OCI-LY1 (cell line): ENCODE results near the gene NDRG2.

Experiments used
- H2AFZ ChIP-seq: fragments of 200-600 bp; sonication (generic), shearing (Covaris generic); 2 replicates; pipeline ENCODE4 v1.6.0; 2014; ENCODE audit warnings: antibody characterized with exemption, mild to moderate bottlenecking, low read length
- H3F3A ChIP-seq: fragments of 200-600 bp; sonication (generic), shearing (Covaris generic); 2 replicates; pipeline ENCODE4 v1.6.0; 2014; ENCODE audit warnings: mild to moderate bottlenecking, antibody characterized with exemption, low read length, moderate library complexity; ENCODE audit not compliant: insufficient read depth
- H3K27ac ChIP-seq: fragments of 200-600 bp; sonication (generic); 2 replicates; pipeline ENCODE4 v1.5.1; 2014; ENCODE audit warnings: low read length, mixed run types, mild to moderate bottlenecking, low read depth; ENCODE audit not compliant: poor library complexity, severe bottlenecking
- H3K27me3 ChIP-seq: fragments of 200-600 bp; sonication (generic); 2 replicates; pipeline ENCODE4 v1.6.0; 2014; ENCODE audit warnings: antibody characterized with exemption, mild to moderate bottlenecking, low read length, moderate library complexity; ENCODE audit not compliant: insufficient read depth
- H3K36me3 ChIP-seq: fragments of 200-600 bp; sonication (generic); 2 replicates; pipeline ENCODE4 v1.6.1; 2014; ENCODE audit warnings: mild to moderate bottlenecking, antibody characterized with exemption, low read length, moderate library complexity, mixed read lengths; ENCODE audit not compliant: insufficient read depth
- H3K4me1 ChIP-seq: fragments of 200-600 bp; sonication (generic); 2 replicates; pipeline ENCODE4 v1.5.1; 2014; ENCODE audit warnings: mild to moderate bottlenecking, low read length, moderate library complexity; ENCODE audit not compliant: insufficient read depth, severe bottlenecking
- H3K4me2 ChIP-seq: fragments of 200-600 bp; sonication (generic), shearing (Covaris generic); 2 replicates; pipeline ENCODE4 v1.6.1; 2014; ENCODE audit warnings: low read length
- H3K4me3 ChIP-seq: fragments of 200-600 bp; sonication (generic); 2 replicates; pipeline ENCODE4 v1.5.1; 2014; ENCODE audit warnings: low read length, low read depth, mild to moderate bottlenecking, mixed read lengths; ENCODE audit not compliant: poor library complexity, severe bottlenecking
- H3K79me2 ChIP-seq: fragments of 200-600 bp; shearing (Covaris generic); 2 replicates; pipeline ENCODE4 v1.6.1; 2016; ENCODE audit warnings: mixed run types, low read length, mixed read lengths; ENCODE audit not compliant: insufficient read depth
- H3K9ac ChIP-seq: fragments of 200-600 bp; sonication (generic), shearing (Covaris generic); 2 replicates; pipeline ENCODE4 v1.6.1; 2014; ENCODE audit warnings: mild to moderate bottlenecking, low read length, mixed read lengths
- H3K9me2 ChIP-seq: fragments of 200-600 bp; sonication (generic), shearing (Covaris generic); 2 replicates; pipeline ENCODE4 v1.6.1; 2014; ENCODE audit warnings: low read depth, mild to moderate bottlenecking, low read length, mixed read lengths
- H3K9me3 ChIP-seq: fragments of 200-600 bp; shearing (Covaris generic); 2 replicates; pipeline ENCODE4 v1.6.1; 2014; ENCODE audit warnings: low read length, mixed read lengths
- H4K20me1 ChIP-seq: fragments of 200-600 bp; sonication (generic), shearing (Covaris generic); 2 replicates; pipeline ENCODE4 v1.6.0; 2016; ENCODE audit warnings: mild to moderate bottlenecking, low read length; ENCODE audit not compliant: insufficient read depth
- CTCF ChIP-seq: fragments of 200-600 bp; sonication (generic), shearing (Covaris generic); IDR thresholded peaks from 2 replicates; pipeline ENCODE4 v1.5.1; 2017; ENCODE audit warnings: mild to moderate bottlenecking, antibody characterized with exemption, low read length, moderate library complexity, mixed read lengths
- EZH2 ChIP-seq: fragments of 200-600 bp; sonication (generic), shearing (Covaris generic); IDR thresholded peaks from 2 replicates; pipeline ENCODE4 v1.8.0; 2017; ENCODE audit warnings: borderline replicate concordance, mixed run types, mild to moderate bottlenecking, antibody characterized with exemption, low read length, moderate library complexity, mixed read lengths

Gene NDRG2

GRCh38 chr14:21057803-21058675 lies 33.2 kb upstream of the NDRG2 start, which contains the start of gene RNASE8:
Gene RNASE8, plus strand, starts transcription at chr14:21057822. Its CDS starts 71 bp downstream, at chr14:21057893.
- no peak within 1 kb of the TSS for H3K4me3 ChIP-seq
- peaks cover 5% of the 10 kb centered on the region; the same call in 1 of the 2 replicates for H3K27me3 ChIP-seq
- H3K79me2 ChIP-seq, result no peaks in the 10 kb centered on the region
- no peaks in the 10 kb centered on the region for H4K20me1 ChIP-seq
- H3K9ac ChIP-seq, result no peak within 1 kb of the TSS
- H3K36me3 ChIP-seq, result no peaks in the 10 kb centered on the region
- H3F3A ChIP-seq, result no peaks in the 10 kb centered on the region
- no peaks in the 10 kb centered on the region for H3K9me2 ChIP-seq
- no peaks in the 10 kb centered on the region for H3K9me3 ChIP-seq
- H3K4me2 ChIP-seq, result no peak within 1 kb of the TSS
- H2AFZ ChIP-seq, result no peak within 1 kb of the TSS
- H3K4me1 ChIP-seq, result no peaks in the 10 kb centered on the region
- TF ChIP-seq CTCF, result no peak
- TF ChIP-seq EZH2, result no peak
- no peak within 1 kb of the TSS for H3K27ac ChIP-seq

GRCh38 chr14:21056520-21057163 lies 31.8 kb upstream of the NDRG2 start:
- no peaks in the 10 kb centered on the region for H3K36me3 ChIP-seq
- no peak overlapping the region for H3K27ac ChIP-seq
- H3K9me2 ChIP-seq, result no peaks in the 10 kb centered on the region
- H4K20me1 ChIP-seq, result no peaks in the 10 kb centered on the region
- no peak overlapping the region for H3K4me2 ChIP-seq
- H3F3A ChIP-seq, result no peaks in the 10 kb centered on the region
- H3K4me3 ChIP-seq, result no peak overlapping the region
- no peaks in the 10 kb centered on the region for H3K79me2 ChIP-seq
- no peaks in the 10 kb centered on the region for H3K4me1 ChIP-seq
- H3K9ac ChIP-seq, result no peak overlapping the region
- H3K27me3 ChIP-seq, result peaks cover 6% of the 10 kb centered on the region; the same call in 1 of the 2 replicates
- no peak overlapping the region for H2AFZ ChIP-seq
- TF ChIP-seq CTCF (no peak), EZH2 (no peak)
- H3K9me3 ChIP-seq, result no peaks in the 10 kb centered on the region

- Histone ChIP-seq H2AFZ (no peak overlapping the region), H3K36me3 (no peaks in the 10 kb centered on the region), H3K9me2 (no peaks in the 10 kb centered on the region), H3K27me3 (peaks cover 8% of the 10 kb centered on the region; the same call in 1 of the 2 replicates), H3K4me1 (no peaks in the 10 kb centered on the region), H3K4me2 (no peak overlapping the region), H3K79me2 (no peaks in the 10 kb centered on the region), H3F3A (no peaks in the 10 kb centered on the region), H3K4me3 (no peak overlapping the region), H3K9me3 (no peaks in the 10 kb centered on the region), H3K27ac (no peak overlapping the region), H4K20me1 (no peaks in the 10 kb centered on the region), H3K9ac (no peak overlapping the region)
- TF ChIP-seq CTCF (no peak), EZH2 (no peak)
Observed at GRCh38 chr14:21055432-21056117, 30.7 kb upstream of the NDRG2 start.
